ENCODE measurements around the gene MESP2.

Gene MESP2, protein sequence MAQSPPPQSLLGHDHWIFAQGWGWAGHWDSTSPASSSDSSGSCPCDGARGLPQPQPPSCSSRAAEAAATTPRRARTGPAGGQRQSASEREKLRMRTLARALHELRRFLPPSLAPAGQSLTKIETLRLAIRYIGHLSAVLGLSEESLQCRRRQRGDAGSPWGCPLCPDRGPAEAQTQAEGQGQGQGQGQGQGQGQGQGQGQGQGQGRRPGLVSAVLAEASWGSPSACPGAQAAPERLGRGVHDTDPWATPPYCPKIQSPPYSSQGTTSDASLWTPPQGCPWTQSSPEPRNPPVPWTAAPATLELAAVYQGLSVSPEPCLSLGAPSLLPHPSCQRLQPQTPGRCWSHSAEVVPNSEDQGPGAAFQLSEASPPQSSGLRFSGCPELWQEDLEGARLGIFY

DNA sequence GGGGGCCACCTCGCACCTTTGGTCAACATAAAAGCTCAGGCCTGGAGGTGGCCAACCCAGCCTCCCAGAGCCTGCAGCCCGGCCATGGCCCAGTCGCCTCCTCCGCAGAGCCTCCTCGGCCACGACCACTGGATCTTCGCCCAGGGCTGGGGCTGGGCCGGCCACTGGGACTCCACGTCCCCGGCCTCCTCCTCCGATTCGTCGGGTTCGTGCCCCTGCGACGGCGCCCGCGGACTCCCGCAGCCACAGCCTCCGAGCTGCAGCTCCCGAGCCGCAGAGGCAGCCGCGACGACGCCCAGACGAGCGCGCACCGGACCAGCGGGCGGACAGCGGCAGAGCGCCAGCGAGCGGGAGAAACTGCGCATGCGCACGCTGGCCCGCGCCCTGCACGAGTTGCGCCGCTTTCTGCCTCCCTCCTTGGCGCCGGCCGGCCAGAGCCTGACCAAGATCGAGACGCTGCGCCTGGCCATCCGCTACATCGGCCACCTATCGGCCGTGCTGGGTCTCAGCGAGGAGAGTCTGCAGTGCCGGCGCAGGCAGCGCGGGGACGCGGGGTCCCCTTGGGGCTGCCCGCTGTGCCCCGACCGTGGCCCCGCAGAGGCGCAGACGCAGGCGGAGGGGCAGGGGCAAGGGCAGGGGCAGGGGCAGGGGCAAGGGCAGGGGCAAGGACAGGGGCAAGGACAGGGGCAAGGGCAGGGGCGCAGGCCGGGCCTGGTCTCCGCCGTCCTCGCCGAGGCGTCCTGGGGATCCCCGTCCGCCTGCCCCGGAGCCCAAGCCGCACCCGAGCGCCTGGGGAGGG lies at the start of gene MESP2:
TSS of gene MESP2 (plus strand) at position 59 of the 799 bp plus-strand sequence. CDS start at position 85, 26 bp downstream.
- Histone ChIP-seq H3K27me3 (ENCODE audit: control insufficient read depth, insufficient read depth, low read length) (peaks cover 7% of the 10 kb centered on the region), H3K9ac (ENCODE audit: low read length) (no peak within 1 kb of the TSS), H3K9me3 (ENCODE audit: control insufficient read depth, low read length) (no peaks in the 10 kb centered on the region), H3K4me1 (ENCODE audit: control insufficient read depth, insufficient read depth, low read length) (peaks cover 7% of the 10 kb centered on the region), H3K4me3 (ENCODE audit: low read length) (no peak within 1 kb of the TSS), H3K36me3 (ENCODE audit: control insufficient read depth, insufficient read depth, low read length) (no peaks in the 10 kb centered on the region)

DNA sequence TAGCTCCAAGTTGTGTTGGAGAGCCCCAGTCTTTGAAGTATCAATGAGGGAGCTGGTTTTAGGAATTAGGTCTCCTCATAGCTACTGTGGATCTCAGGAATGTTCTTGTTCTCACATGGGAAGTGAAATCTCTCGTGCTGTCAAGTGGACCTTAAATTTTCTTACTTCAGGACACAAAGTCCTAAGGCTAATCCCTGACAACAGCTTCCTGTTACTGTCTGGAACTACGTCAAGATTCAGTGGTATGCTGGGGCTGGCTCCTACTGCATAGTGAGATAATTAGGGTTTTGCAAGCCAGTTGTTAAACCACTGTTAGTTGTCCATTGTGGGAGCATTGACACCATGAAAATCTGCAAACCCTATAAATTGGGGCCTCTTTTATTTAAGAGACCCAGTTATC lies 47.9 kb upstream of the MESP2 start:
- H3K9ac ChIP-seq (ENCODE audit: low read length): no peak overlapping the region
- peaks cover 3% of the 10 kb centered on the region for H3K27me3 ChIP-seq (ENCODE audit: control insufficient read depth, insufficient read depth, low read length)
- no peaks in the 10 kb centered on the region for H3K36me3 ChIP-seq (ENCODE audit: control insufficient read depth, insufficient read depth, low read length)
- no peak overlapping the region for H3K4me3 ChIP-seq (ENCODE audit: low read length)
- no peaks in the 10 kb centered on the region for H3K9me3 ChIP-seq (ENCODE audit: control insufficient read depth, low read length)
- H3K4me1 ChIP-seq (ENCODE audit: control insufficient read depth, insufficient read depth, low read length): no peaks in the 10 kb centered on the region

DNA sequence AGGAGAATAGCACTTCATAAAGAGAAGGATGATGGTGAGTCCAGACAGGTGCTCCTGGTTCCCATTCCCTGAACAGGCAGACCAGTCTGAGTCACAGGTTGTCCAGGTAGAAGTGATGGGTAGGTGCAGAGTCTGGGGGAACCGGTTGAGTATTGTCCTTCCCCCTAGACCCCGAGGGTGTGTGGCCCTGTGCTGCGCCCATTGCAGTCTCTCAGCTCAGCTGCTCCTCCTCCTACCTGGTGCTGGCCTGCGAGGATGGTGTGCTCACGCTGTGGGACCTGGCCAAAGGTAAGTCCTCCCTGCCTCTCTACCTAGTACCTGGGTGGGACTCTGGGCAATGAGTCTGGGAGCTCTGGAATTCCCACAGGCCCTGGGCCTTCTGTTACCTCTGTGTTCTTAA lies 44.9 kb upstream of the MESP2 start:
- Histone ChIP-seq H3K9me3 (ENCODE audit: control insufficient read depth, low read length) (no peaks in the 10 kb centered on the region), H3K4me3 (ENCODE audit: low read length) (no peak overlapping the region), H3K9ac (ENCODE audit: low read length) (no peak overlapping the region), H3K27me3 (ENCODE audit: control insufficient read depth, insufficient read depth, low read length) (peaks cover 8% of the 10 kb centered on the region), H3K4me1 (ENCODE audit: control insufficient read depth, insufficient read depth, low read length) (no peaks in the 10 kb centered on the region), H3K36me3 (ENCODE audit: control insufficient read depth, insufficient read depth, low read length) (no peaks in the 10 kb centered on the region)

DNA sequence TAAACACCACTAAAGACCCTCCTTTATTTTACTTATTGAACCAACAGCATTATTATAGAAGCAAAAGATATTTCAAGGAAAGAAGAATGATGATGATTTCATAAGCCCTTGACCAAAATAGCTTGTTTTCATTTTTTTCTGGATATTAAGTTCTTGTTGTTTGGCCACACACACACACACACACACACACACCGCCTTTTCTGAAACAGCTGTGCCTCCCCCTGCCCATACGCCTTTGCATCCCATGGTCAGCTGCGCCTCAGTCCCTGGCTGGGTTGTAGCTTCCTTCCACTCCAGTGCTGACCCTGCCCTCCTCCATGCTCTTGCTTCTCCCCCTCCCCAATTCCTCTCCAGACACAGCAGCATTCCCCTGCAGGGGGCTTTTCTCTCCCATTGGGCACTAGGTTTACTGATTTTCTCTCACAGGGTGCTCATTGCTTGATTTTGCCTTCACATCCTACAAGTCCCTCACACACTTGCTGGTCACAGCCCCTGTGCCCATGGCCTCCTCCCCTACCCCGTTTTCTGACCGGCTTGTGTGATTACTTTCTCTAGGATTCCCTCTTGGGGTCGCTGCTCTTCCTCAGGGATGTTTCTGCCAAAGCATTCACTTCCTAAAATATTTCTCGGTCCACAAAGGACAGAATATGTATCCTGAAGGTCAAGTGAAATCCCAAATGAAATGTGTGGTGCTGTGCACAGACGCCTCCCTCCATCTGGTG lies 43.5 kb upstream of the MESP2 start:
- Histone ChIP-seq H3K4me1 (ENCODE audit: control insufficient read depth, insufficient read depth, low read length) (no peaks in the 10 kb centered on the region), H3K36me3 (ENCODE audit: control insufficient read depth, insufficient read depth, low read length) (no peaks in the 10 kb centered on the region), H3K27me3 (ENCODE audit: control insufficient read depth, insufficient read depth, low read length) (peaks cover 9% of the 10 kb centered on the region), H3K9ac (ENCODE audit: low read length) (no peak overlapping the region), H3K9me3 (ENCODE audit: control insufficient read depth, low read length) (no peaks in the 10 kb centered on the region), H3K4me3 (ENCODE audit: low read length) (no peak overlapping the region)

DNA sequence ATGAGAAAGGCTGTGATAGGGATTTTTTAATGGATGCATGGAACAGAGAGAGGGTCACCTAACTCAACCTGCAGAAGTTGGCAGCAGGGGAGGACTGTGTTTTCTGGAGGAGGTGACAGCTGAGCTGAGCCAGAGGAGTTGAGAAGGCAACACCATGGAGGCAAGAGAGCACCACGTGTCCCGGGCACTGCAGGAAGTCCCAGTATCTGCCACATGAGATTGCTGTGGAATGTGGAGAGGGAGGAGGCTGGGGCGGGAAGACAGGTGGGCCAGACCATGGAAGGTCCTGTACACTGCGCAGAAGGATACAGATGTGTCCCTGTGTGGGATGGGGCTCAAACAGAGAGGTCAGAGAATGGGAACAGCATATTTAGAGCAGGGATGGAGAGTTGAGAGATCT lies 40.4 kb upstream of the MESP2 start:
- no peaks in the 10 kb centered on the region for H3K36me3 ChIP-seq (ENCODE audit: control insufficient read depth, insufficient read depth, low read length)
- H3K9ac ChIP-seq (ENCODE audit: low read length): no peak overlapping the region
- no peak overlapping the region for H3K4me3 ChIP-seq (ENCODE audit: low read length)
- H3K9me3 ChIP-seq (ENCODE audit: control insufficient read depth, low read length): no peaks in the 10 kb centered on the region
- peaks cover 4% of the 10 kb centered on the region for H3K4me1 ChIP-seq (ENCODE audit: control insufficient read depth, insufficient read depth, low read length)
- H3K27me3 ChIP-seq (ENCODE audit: control insufficient read depth, insufficient read depth, low read length): peaks cover 9% of the 10 kb centered on the region

DNA sequence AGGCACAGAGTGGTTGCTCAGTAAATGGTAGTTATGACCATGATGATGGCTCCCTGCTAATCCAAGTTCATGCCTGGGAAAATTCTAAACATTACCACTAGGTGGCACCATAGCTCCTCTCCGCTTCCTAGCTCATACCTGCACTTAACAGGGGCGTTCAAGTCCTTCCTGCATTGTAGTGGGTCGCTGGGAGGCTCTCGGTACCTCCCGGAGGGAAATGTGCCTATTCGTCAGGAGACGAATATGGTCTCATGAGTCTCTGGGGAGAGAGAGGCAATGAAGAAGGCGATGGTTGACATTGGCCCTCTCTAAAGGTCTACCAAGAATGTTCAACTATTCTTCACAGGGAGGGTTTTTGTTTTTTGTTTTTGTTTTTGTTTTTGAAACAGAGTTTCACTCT lies 36.0 kb upstream of the MESP2 start:
- Histone ChIP-seq H3K36me3 (ENCODE audit: control insufficient read depth, insufficient read depth, low read length) (no peaks in the 10 kb centered on the region), H3K9ac (ENCODE audit: low read length) (no peak overlapping the region), H3K4me1 (ENCODE audit: control insufficient read depth, insufficient read depth, low read length) (peaks cover 4% of the 10 kb centered on the region), H3K27me3 (ENCODE audit: control insufficient read depth, insufficient read depth, low read length) (peaks cover 3% of the 10 kb centered on the region), H3K9me3 (ENCODE audit: control insufficient read depth, low read length) (no peaks in the 10 kb centered on the region), H3K4me3 (ENCODE audit: low read length) (no peak overlapping the region)

DNA sequence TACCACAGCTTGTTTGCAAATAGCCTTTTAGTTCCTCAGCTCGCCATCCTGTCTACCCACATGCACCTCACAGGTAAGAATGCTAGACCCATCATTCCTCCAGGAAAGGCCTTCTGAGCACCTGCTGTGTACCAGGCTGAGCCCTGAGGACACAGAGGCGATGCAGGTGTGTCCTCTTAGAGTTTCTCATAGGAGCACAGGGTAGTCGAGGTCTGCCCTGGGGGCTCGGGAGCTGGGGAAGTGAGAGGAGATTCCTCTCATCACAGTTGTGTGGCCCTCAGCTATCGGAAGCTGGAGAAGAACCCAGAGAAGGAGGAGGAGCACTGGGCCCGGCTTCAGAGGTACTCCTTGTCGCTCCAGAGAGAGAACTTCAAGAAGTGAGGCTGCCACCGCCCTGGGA lies 33.1 kb upstream of the MESP2 start:
- Histone ChIP-seq H3K4me1 (ENCODE audit: control insufficient read depth, insufficient read depth, low read length) (peaks cover 11% of the 10 kb centered on the region), H3K9me3 (ENCODE audit: control insufficient read depth, low read length) (no peaks in the 10 kb centered on the region), H3K9ac (ENCODE audit: low read length) (no peak overlapping the region), H3K27me3 (ENCODE audit: control insufficient read depth, insufficient read depth, low read length) (peaks cover 22% of the 10 kb centered on the region), H3K36me3 (ENCODE audit: control insufficient read depth, insufficient read depth, low read length) (no peaks in the 10 kb centered on the region), H3K4me3 (ENCODE audit: low read length) (no peak overlapping the region)

DNA sequence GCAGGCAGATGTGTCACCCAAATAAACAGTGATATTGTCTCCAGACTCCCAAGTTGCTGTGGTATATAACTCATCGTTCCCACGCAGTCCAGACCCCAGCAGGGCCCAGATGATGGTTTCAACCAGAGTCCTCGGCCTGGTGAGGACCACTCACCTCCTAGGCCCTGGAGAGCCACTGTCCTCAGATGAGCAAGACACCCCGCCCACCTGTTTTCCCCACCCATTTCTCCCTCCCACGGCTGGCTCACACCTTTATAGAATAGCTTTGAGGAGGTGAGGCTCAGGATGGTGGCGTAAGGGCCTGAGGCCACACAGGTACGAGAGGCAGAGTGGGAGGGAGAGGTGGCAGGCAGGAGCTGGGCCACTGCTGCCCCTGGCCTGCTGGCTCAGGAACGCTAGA lies 32.5 kb upstream of the MESP2 start:
- Histone ChIP-seq H3K36me3 (ENCODE audit: control insufficient read depth, insufficient read depth, low read length) (no peaks in the 10 kb centered on the region), H3K4me1 (ENCODE audit: control insufficient read depth, insufficient read depth, low read length) (peaks cover 11% of the 10 kb centered on the region), H3K27me3 (ENCODE audit: control insufficient read depth, insufficient read depth, low read length) (peaks cover 28% of the 10 kb centered on the region), H3K9ac (ENCODE audit: low read length) (no peak overlapping the region), H3K9me3 (ENCODE audit: control insufficient read depth, low read length) (no peaks in the 10 kb centered on the region), H3K4me3 (ENCODE audit: low read length) (no peak overlapping the region)

DNA sequence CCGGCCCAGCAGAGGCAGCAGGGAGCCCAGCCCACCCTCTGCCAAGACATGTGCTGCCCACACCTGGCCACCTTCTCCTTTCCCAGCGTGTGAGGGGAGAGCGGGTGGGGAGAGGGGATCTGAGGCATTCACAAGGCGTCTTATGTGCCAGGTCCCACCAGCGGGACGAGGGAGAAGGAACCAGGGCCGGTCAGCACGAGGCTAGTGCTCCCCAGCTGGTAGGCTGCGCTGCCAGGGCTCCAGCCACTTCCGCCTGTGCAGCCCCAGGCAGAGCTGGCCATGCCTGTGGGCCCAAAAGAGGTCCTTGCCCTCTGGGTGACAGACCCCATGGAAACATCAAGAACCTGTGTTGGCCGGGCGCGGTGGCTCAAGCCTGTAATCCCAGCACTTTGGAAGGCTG lies 31.0 kb upstream of the MESP2 start:
- Histone ChIP-seq H3K4me3 (ENCODE audit: low read length) (no peak overlapping the region), H3K4me1 (ENCODE audit: control insufficient read depth, insufficient read depth, low read length) (peaks cover 9% of the 10 kb centered on the region), H3K9me3 (ENCODE audit: control insufficient read depth, low read length) (no peaks in the 10 kb centered on the region), H3K36me3 (ENCODE audit: control insufficient read depth, insufficient read depth, low read length) (no peaks in the 10 kb centered on the region), H3K9ac (ENCODE audit: low read length) (no peak overlapping the region), H3K27me3 (ENCODE audit: control insufficient read depth, insufficient read depth, low read length) (peaks cover 43% of the 10 kb centered on the region)

DNA sequence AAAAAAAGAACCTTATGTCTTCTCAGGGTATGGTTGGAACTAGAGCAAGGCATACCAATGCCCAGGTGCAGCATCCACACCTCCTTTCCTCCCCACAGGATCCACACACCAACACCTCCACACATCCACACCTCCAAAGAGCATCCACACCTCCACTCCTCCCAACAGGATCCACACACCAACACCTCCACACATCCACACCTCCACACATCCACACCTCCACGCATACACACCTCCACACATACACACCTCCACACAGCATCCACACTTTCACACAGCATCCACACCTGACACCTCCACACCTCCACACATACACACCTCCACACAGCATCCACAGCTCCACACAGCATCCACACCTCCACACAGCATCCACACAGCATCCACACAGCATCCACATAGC lies 30.4 kb upstream of the MESP2 start:
- H3K4me1 ChIP-seq (ENCODE audit: control insufficient read depth, insufficient read depth, low read length): peaks cover 12% of the 10 kb centered on the region
- H3K9ac ChIP-seq (ENCODE audit: low read length): no peak overlapping the region
- H3K27me3 ChIP-seq (ENCODE audit: control insufficient read depth, insufficient read depth, low read length): peaks cover 47% of the 10 kb centered on the region
- no peak overlapping the region for H3K4me3 ChIP-seq (ENCODE audit: low read length)
- no peaks in the 10 kb centered on the region for H3K9me3 ChIP-seq (ENCODE audit: control insufficient read depth, low read length)
- H3K36me3 ChIP-seq (ENCODE audit: control insufficient read depth, insufficient read depth, low read length): no peaks in the 10 kb centered on the region

DNA sequence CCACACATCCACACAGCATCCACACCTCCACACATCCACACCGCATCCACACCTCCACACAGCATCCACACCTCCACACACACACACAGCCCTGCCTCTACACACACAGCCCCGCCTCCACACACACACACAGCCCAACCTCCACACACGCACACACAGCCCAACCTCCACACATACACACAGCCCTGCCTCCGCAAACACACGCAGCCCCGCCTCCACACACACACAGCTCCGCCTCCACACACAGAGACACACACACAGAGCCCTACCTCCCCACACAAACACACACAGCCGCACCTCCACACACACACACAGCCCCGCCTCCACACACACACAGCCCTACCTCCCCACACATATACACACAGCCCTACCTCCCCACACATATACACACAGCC lies 29.7 kb upstream of the MESP2 start:
- H3K9ac ChIP-seq (ENCODE audit: low read length): no peak overlapping the region
- peaks cover 18% of the 10 kb centered on the region for H3K4me1 ChIP-seq (ENCODE audit: control insufficient read depth, insufficient read depth, low read length)
- no peak overlapping the region for H3K4me3 ChIP-seq (ENCODE audit: low read length)
- no peaks in the 10 kb centered on the region for H3K9me3 ChIP-seq (ENCODE audit: control insufficient read depth, low read length)
- H3K36me3 ChIP-seq (ENCODE audit: control insufficient read depth, insufficient read depth, low read length): no peaks in the 10 kb centered on the region
- H3K27me3 ChIP-seq (ENCODE audit: control insufficient read depth, insufficient read depth, low read length): peaks cover 51% of the 10 kb centered on the region
